Measurements from ENCODE around the gene OGFOD2.

DNA sequence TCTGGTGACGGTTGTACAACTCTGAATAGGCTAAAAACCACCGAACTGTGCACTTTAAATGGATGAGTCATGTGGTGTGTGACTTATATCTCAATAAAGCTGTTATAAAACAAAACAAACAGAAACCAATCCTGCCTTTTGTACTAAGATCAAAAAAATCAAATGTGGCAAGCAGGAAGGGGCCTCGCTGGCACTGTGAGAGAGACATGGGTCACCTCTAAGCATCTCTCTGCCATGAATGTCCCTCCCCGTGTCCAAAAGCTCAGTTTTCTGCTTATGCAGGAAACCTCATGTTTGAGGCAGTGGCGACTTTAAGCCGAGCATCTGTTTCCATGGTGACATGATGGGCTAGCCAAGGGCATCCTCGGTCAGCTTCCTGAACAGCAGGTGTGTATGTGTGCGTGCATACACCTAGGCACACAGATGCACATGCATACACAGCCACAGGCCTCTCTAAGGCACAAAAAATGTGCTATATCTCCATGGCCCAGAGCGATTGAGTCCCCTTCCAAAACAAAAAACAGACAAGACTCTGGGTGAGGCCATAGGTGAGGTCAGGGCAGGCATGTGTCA lies 49.9 kb downstream of the OGFOD2 start:
- TF ChIP-seq, protein P1, sequence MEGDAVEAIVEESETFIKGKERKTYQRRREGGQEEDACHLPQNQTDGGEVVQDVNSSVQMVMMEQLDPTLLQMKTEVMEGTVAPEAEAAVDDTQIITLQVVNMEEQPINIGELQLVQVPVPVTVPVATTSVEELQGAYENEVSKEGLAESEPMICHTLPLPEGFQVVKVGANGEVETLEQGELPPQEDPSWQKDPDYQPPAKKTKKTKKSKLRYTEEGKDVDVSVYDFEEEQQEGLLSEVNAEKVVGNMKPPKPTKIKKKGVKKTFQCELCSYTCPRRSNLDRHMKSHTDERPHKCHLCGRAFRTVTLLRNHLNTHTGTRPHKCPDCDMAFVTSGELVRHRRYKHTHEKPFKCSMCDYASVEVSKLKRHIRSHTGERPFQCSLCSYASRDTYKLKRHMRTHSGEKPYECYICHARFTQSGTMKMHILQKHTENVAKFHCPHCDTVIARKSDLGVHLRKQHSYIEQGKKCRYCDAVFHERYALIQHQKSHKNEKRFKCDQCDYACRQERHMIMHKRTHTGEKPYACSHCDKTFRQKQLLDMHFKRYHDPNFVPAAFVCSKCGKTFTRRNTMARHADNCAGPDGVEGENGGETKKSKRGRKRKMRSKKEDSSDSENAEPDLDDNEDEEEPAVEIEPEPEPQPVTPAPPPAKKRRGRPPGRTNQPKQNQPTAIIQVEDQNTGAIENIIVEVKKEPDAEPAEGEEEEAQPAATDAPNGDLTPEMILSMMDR (IDR thresholded peaks at IDR 0.05) = no peak
- TF ChIP-seq POLR2A (IDR thresholded peaks at IDR 0.05) = no peak
